ENCODE data around the gene GRIN1. TPM values are rescaled to one million over a fixed set of nuclear protein-coding genes. Genes with fewer than 3 reads are reported as not detected.

The GRIN1 gene
- total and polyA plus RNA-seq, 2 of the 8 experiments (the other 6 are each of a cell fraction or from before 2014, with no cell fraction given), result 0.48 to 2.1 TPM

- peaks cover 3 to 13% (median 8%) of the 10 kb centered on the region in 4 experiments; a peak in 6 of 8 replicates for H3K36me3 ChIP-seq (ENCODE audit: control insufficient read depth in 2 of 4, insufficient read depth in 4 of 4, low read length in 3 of 4)
- FAIRE-seq (no peak), DNase-seq (ENCODE audit: low read depth in 1 of 2, low spot score in 2 of 2) (no peak)
- H3K23me2 ChIP-seq (ENCODE audit: low read depth, low read length), result peaks cover 8% of the 10 kb centered on the region; the same call in 1 of the 2 replicates
- POLR2A ChIA-PET (ENCODE audit: partially characterized antibody), result interaction anchor here (0.6 to 11.0 kb wide), 16 partner anchors 8 to 59 kb away, joined by 3 to 107 read pairs (median 8); partner anchors contain the start of genes CYSRT1, NDOR1, RNF208 and RNF224
- no peaks in the 10 kb centered on the region for H3K9me3 ChIP-seq (ENCODE audit: insufficient read depth in 2 of 2, low read depth in 1 of 2, low read length in 1 of 2)
- H2BK15ac ChIP-seq (ENCODE audit: low read length), result no peak overlapping the region
- CTCF ChIA-PET (ENCODE audit: partially characterized antibody), result interaction anchor here (1.0 to 14.0 kb wide), 10 partner anchors 9 to 152 kb away, joined by 3 to 204 read pairs (median 10); partner anchors contain the start of genes CYSRT1, LRRC26, NDOR1 and RNF208
- H2BK5ac ChIP-seq (ENCODE audit: low read depth, low read length), result no peak overlapping the region
- no peak overlapping the region for H3K18ac ChIP-seq (ENCODE audit: extremely low read depth, low read length)
- peak overlapping the region; percentile 71 to 92 (median 82) for H3K4me3 ChIP-seq (ENCODE audit: extremely low read depth in 1 of 4, insufficient read depth in 2 of 4, low read depth in 3 of 4, low read length in 4 of 4)
- H3K79me2 ChIP-seq (ENCODE audit: control insufficient read depth in 1 of 2, insufficient read depth in 2 of 2, low read length in 2 of 2), result peaks cover 0 to 30% of the 10 kb centered on the region in 2 experiments; a peak in 2 of 4 replicates
- H2AFZ ChIP-seq (ENCODE audit: low read length), result no peak overlapping the region
- H3K4ac ChIP-seq (replicated peaks; ENCODE audit: insufficient read length, low read depth, low read length), result peak overlapping the region; percentile 4
- H2BK12ac ChIP-seq (ENCODE audit: low read depth, low read length), result no peak overlapping the region
- H3K27ac ChIP-seq (ENCODE audit: low read depth, low read length), result peak overlapping the region; percentile 57; the same call in 1 of the 2 replicates
- TF ChIP-seq SAP30 (IDR thresholded peaks at IDR 0.05; ENCODE audit: insufficient read depth, insufficient replicate concordance, low read length) (peak; percentile 74), BCL11A (IDR thresholded peaks at IDR 0.05; ENCODE audit: low read depth in 2 of 2, low read length in 2 of 2) (no peak), PHF8 (conservative IDR thresholded peaks at IDR 0.05; ENCODE audit: low read depth, low read length) (peak; percentile 95)
- peak overlapping the region; percentile 69 for H3K56ac ChIP-seq (replicated peaks; ENCODE audit: insufficient read length, low read depth, low read length)
- peaks cover 0 to 17% (median 6%) of the 10 kb centered on the region in 4 experiments; a peak in 5 of 7 replicates for H3K4me1 ChIP-seq (replicated peaks in 1 of 4; ENCODE audit: control insufficient read depth in 3 of 4, insufficient read depth in 4 of 4, low read length in 3 of 4)
- peak overlapping the region; percentile 96 for H4K8ac ChIP-seq (ENCODE audit: extremely low read depth, insufficient read depth, low read length)
- peaks cover 8 to 28% of the 10 kb centered on the region in 2 experiments for H4K20me1 ChIP-seq (replicated peaks in 1 of 2; ENCODE audit: control insufficient read depth in 1 of 2, insufficient read depth in 2 of 2, low read length in 2 of 2)
- peak overlapping the region; percentile 37 to 84 (median 79) for H3K9ac ChIP-seq (replicated peaks in 1 of 4; ENCODE audit: extremely low read depth in 1 of 4, low read depth in 3 of 4, low read length in 3 of 4)
- 2% methylated on average over 13 of the region's 31 CpGs; no CpG with 5 or more reads in 1 of the 2 experiments for WGBS, 2 experiments (ENCODE audit: extremely low coverage in 1 of 2, insufficient coverage in 1 of 2, insufficient read length in 1 of 2, insufficient replicate concordance in 2 of 2, low coverage in 1 of 2, low lambda C conversion rate in 2 of 2, missing lambda C conversion rate in 1 of 2)
- no peaks in the 10 kb centered on the region; a peak in 1 of 7 replicates for H3K27me3 ChIP-seq (replicated peaks in 1 of 4; ENCODE audit: control insufficient read depth in 3 of 4, extremely low read depth in 1 of 4, insufficient read depth in 3 of 4, low read length in 3 of 4)
- no peak overlapping the region for H3K23ac ChIP-seq (ENCODE audit: insufficient read length)
- no peak overlapping the region for H2AK5ac ChIP-seq (ENCODE audit: low read depth, low read length)
- H2BK120ac ChIP-seq (replicated peaks; ENCODE audit: low read depth, low read length), result no peak overlapping the region
- no peak overlapping the region for H4K5ac ChIP-seq (ENCODE audit: insufficient read length, low read depth, low read length)
- no peak overlapping the region for H2BK20ac ChIP-seq (ENCODE audit: low read length)
- no peak overlapping the region for H3K14ac ChIP-seq (ENCODE audit: insufficient read length)
- no peak overlapping the region for H4K91ac ChIP-seq (replicated peaks; ENCODE audit: insufficient read length, low read length)
- H3K79me1 ChIP-seq (ENCODE audit: low read depth, low read length), result peaks cover 9% of the 10 kb centered on the region; the same call in 1 of the 2 replicates
- peak overlapping the region; percentile 83 to 96 for H3K4me2 ChIP-seq (ENCODE audit: insufficient read depth in 1 of 2, low read depth in 2 of 2, low read length in 2 of 2)
Observed at GRCh38 chr9:137188086-137188489, 49.1 kb downstream of the GRIN1 start.

Data from H1 (cell line).